ENCODE data around the gene ARHGAP42. TPM values are rescaled to one million over a fixed set of nuclear protein-coding genes. Genes with fewer than 3 reads are reported as not detected.
"Not testable (repeated sequence)": the region's sequence is repeated elsewhere in the genome, so short reads cannot be mapped to it uniquely, and the experiment has no call there.

ARHGAP42 gene
- total RNA-seq, 4 donors from 2014 or later, result 28.5 to 52.2 (median 40.4) TPM

- no peaks in the 10 kb centered on the region for H3K27me3 ChIP-seq
- H3K4me1 ChIP-seq, result peaks cover 0 to 18% (median 7%) of the 10 kb centered on the region in 4 donors
- peaks cover 0 to 21% (median 4%) of the 10 kb centered on the region in 4 donors for H3K9me3 ChIP-seq
- peaks cover 0 to 20% (median 0%) of the 10 kb centered on the region in 3 donors for H3K36me3 ChIP-seq
- 57 to 70% methylated on average over 4 of the region's 4 CpGs for WGBS, 2 donors
- no peak for TF ChIP-seq EP300 (IDR thresholded peaks at IDR 0.05)
- TF ChIP-seq POLR2A (IDR thresholded peaks at IDR 0.05), result no peak
- TF ChIP-seq, protein P1, sequence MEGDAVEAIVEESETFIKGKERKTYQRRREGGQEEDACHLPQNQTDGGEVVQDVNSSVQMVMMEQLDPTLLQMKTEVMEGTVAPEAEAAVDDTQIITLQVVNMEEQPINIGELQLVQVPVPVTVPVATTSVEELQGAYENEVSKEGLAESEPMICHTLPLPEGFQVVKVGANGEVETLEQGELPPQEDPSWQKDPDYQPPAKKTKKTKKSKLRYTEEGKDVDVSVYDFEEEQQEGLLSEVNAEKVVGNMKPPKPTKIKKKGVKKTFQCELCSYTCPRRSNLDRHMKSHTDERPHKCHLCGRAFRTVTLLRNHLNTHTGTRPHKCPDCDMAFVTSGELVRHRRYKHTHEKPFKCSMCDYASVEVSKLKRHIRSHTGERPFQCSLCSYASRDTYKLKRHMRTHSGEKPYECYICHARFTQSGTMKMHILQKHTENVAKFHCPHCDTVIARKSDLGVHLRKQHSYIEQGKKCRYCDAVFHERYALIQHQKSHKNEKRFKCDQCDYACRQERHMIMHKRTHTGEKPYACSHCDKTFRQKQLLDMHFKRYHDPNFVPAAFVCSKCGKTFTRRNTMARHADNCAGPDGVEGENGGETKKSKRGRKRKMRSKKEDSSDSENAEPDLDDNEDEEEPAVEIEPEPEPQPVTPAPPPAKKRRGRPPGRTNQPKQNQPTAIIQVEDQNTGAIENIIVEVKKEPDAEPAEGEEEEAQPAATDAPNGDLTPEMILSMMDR (IDR thresholded peaks at IDR 0.05), result no peak
- H3K4me3 ChIP-seq, result no peak overlapping the region
- no peak overlapping the region for H3K27ac ChIP-seq
- DNase-seq (ENCODE audit: low spot score in 2 of 2), result no peak
Observed at GRCh38 chr11:100748153-100748552, 61.1 kb downstream of the ARHGAP42 start.

GRCh38 chr11:100749887-100750565, 62.9 kb downstream of the ARHGAP42 start:
- Histone ChIP-seq H3K36me3 (peaks cover 0 to 20% (median 0%) of the 10 kb centered on the region in 3 donors), H3K4me1 (peaks cover 0 to 30% (median 15%) of the 10 kb centered on the region in 4 donors), H3K9me3 (peaks cover 0 to 21% (median 4%) of the 10 kb centered on the region in 4 donors)
- 94 to 97% methylated on average over 10 of the region's 10 CpGs for WGBS, 2 donors
- H3K27me3 ChIP-seq; DNase-seq (ENCODE audit: low spot score in 2 of 2); H3K4me3 ChIP-seq; H3K27ac ChIP-seq: not testable (repeated sequence)

GRCh38 chr11:100750566-100750891, 63.4 kb downstream of the ARHGAP42 start:
- H3K27ac ChIP-seq; H3K27me3 ChIP-seq; H3K4me3 ChIP-seq; DNase-seq (ENCODE audit: low spot score in 2 of 2): not testable (repeated sequence)
- Histone ChIP-seq H3K9me3 (peaks cover 0 to 21% (median 4%) of the 10 kb centered on the region in 4 donors), H3K4me1 (peaks cover 0 to 35% (median 18%) of the 10 kb centered on the region in 4 donors), H3K36me3 (peaks cover 0 to 20% (median 0%) of the 10 kb centered on the region in 3 donors)
- whole genome bisulfite sequencing, 2 donors, result 95 to 96% methylated on average over 7 of the region's 7 CpGs

DNA sequence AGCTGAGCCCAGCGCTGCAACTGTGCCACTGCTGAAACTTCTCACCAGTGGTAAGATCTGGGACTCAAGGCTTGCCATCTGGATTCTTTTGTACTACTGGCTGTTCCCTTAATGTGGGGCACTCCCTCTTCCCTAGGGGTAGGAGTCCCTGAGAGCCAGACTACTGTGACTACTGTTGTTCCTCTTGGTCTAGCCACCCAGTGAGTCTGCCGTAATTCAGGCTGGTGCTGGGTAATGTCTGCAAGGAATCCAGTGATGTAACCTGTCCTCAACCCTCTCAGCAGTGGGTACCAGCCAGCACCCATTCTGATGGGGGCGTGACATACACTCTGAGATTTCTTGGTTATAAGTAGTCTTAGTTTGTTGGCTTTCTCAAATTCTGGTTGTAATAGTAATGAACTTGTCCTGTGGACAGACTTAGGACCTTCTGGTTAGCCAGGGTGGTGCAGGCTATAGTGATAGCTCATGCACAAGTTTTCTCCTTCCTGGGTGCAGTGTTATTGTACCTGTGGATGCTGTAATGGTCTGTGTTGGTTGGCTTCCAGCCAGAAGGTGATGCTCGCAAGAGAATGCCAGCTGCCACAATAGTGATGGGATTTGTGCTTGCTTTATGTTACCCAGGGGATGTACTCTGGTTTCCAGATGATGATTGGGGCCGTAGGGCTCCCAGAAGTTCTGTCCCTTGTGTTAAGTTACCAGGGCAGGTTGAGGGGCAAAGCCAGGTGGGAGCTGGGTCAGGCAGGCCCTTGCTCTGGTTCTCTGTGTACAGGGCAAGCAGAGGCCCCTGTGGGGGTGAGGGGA, 65.5 kb downstream of the ARHGAP42 start:
- no peak for DNase-seq (ENCODE audit: low spot score in 2 of 2)
- Histone ChIP-seq H3K36me3 (peaks cover 0 to 20% (median 0%) of the 10 kb centered on the region in 3 donors), H3K27me3 (no peaks in the 10 kb centered on the region), H3K9me3 (peaks cover 0 to 21% (median 4%) of the 10 kb centered on the region in 4 donors), H3K27ac (peak overlapping the region in 1 of 4 donors; percentile 11), H3K4me1 (peaks cover 0 to 56% (median 18%) of the 10 kb centered on the region in 4 donors), H3K4me3 (no peak overlapping the region)
- no peak for TF ChIP-seq EP300 (IDR thresholded peaks at IDR 0.05)
- TF ChIP-seq POLR2A (IDR thresholded peaks at IDR 0.05), result no peak
- TF ChIP-seq, protein P1 (IDR thresholded peaks at IDR 0.05), result no peak
- WGBS, 2 donors, result 76 to 85% methylated on average over 5 of the region's 5 CpGs

GRCh38 chr11:100753172-100753543, 66.1 kb downstream of the ARHGAP42 start:
- Histone ChIP-seq H3K9me3 (peaks cover 0 to 21% (median 4%) of the 10 kb centered on the region in 4 donors), H3K27me3 (no peaks in the 10 kb centered on the region), H3K27ac (peak overlapping the region in 1 of 4 donors; percentile 11), H3K4me1 (peaks cover 0 to 62% (median 21%) of the 10 kb centered on the region in 4 donors), H3K4me3 (no peak overlapping the region), H3K36me3 (peaks cover 0 to 20% (median 0%) of the 10 kb centered on the region in 3 donors)
- TF ChIP-seq EP300 (IDR thresholded peaks at IDR 0.05) (no peak), POLR2A (IDR thresholded peaks at IDR 0.05) (no peak)
- TF ChIP-seq, protein P1 (IDR thresholded peaks at IDR 0.05), result no peak
- WGBS, 2 donors, result 43 to 60% methylated on average over 3 to 4 of the region's 4 CpGs
- DNase-seq (ENCODE audit: low spot score in 2 of 2), result no peak

GRCh38 chr11:100753571-100753970, 66.5 kb downstream of the ARHGAP42 start:
- no peak overlapping the region for H3K4me3 ChIP-seq
- peaks cover 0 to 20% (median 0%) of the 10 kb centered on the region in 3 donors for H3K36me3 ChIP-seq
- peaks cover 0 to 66% (median 21%) of the 10 kb centered on the region in 4 donors for H3K4me1 ChIP-seq
- no peaks in the 10 kb centered on the region for H3K27me3 ChIP-seq
- no peak for TF ChIP-seq EP300 (IDR thresholded peaks at IDR 0.05)
- TF ChIP-seq POLR2A (IDR thresholded peaks at IDR 0.05), result no peak
- TF ChIP-seq, protein P1 (IDR thresholded peaks at IDR 0.05), result no peak
- DNase-seq (ENCODE audit: low spot score in 2 of 2), result no peak
- 39 to 47% methylated on average over 4 of the region's 4 CpGs for WGBS, 2 donors
- H3K9me3 ChIP-seq, result peaks cover 0 to 21% (median 4%) of the 10 kb centered on the region in 4 donors
- H3K27ac ChIP-seq, result peak overlapping the region in 2 of 4 donors; percentile 11 to 13
